Endothelial cell of umbilical vein (primary cell): ENCODE data around the gene FZD1.

ENCODE experiments used
- CTCF ChIP-seq, 2 donors: IDR thresholded peaks; 1 replicate in 1 of 2; 2 replicates in 1 of 2; pipeline ENCODE4 v1.5.1; 2011; ENCODE audit warnings: low read length in 2 of 2, mild to moderate bottlenecking in 2 of 2, moderate library complexity in 2 of 2, control low read depth in 1 of 2, inconsistent platforms in 1 of 2, low read depth in 1 of 2; ENCODE audit not compliant: insufficient read depth in 1 of 2; ENCODE audit errors: extremely low read depth in 1 of 2
- EZH2 ChIP-seq: IDR thresholded peaks from 2 replicates; pipeline ENCODE4 v1.6.1; 2012; ENCODE audit warnings: borderline replicate concordance, low read depth, mild to moderate bottlenecking, moderate library complexity, low read length, inconsistent platforms; ENCODE audit not compliant: severe bottlenecking
- JUN ChIP-seq: IDR thresholded peaks from 2 replicates; pipeline ENCODE4 v1.6.1; 2011; ENCODE audit warnings: borderline replicate concordance, low read depth; ENCODE audit not compliant: insufficient read length, insufficient read depth
- POLR2A ChIP-seq: IDR thresholded peaks from 2 replicates; pipeline ENCODE4 v1.6.1; 2012; ENCODE audit warnings: low read depth, mild to moderate bottlenecking, control low read depth, low read length

- no peak for TF ChIP-seq CTCF (IDR thresholded peaks at IDR 0.05; ENCODE audit: extremely low read depth in 1 of 2, insufficient read depth in 1 of 2, low read depth in 1 of 2, low read length in 2 of 2)
- TF ChIP-seq JUN: no peak
- TF ChIP-seq EZH2: no peak
- TF ChIP-seq POLR2A: no peak
Measured at GRCh38 chr7:91313113-91313512, 48.9 kb downstream of the FZD1 start.
